Nephron progenitor cell (in vitro differentiated cells): ENCODE data around the gene SAPCD1.

ENCODE experiments used
- DNase-seq: peaks from one replicate; pipeline ENCODE4 v3.0.0; 2021
- H3K27ac Mint-ChIP-seq: 2 replicates; pipeline ENCODE4 v1.8.0; 2021; ENCODE audit warnings: mild to moderate bottlenecking, moderate library complexity, mixed read lengths
- H3K27me3 Mint-ChIP-seq: 2 replicates; pipeline ENCODE4 v1.8.0; 2021; ENCODE audit warnings: mild to moderate bottlenecking, low read depth, mixed read lengths; ENCODE audit not compliant: poor library complexity
- H3K36me3 Mint-ChIP-seq: 2 replicates; pipeline ENCODE4 v1.8.0; 2021; ENCODE audit warnings: low read depth, mixed read lengths
- H3K4me1 Mint-ChIP-seq: 2 replicates; pipeline ENCODE4 v1.8.0; 2021; ENCODE audit warnings: mixed read lengths
- H3K4me3 Mint-ChIP-seq: 2 replicates; pipeline ENCODE4 v1.8.0; 2021; ENCODE audit warnings: mild to moderate bottlenecking, moderate library complexity, mixed read lengths
- H3K9me3 Mint-ChIP-seq: 2 replicates; pipeline ENCODE4 v1.8.0; 2021; ENCODE audit warnings: mild to moderate bottlenecking, moderate library complexity, mixed read lengths
- TF ChIP-seq, protein P1 (sequence below): fragments of 200-600 bp; sonication (generic); IDR thresholded peaks from 2 replicates; pipeline ENCODE4 v1.5.0; 2021; ENCODE audit warnings: antibody characterized with exemption

SAPCD1 gene

DNA sequence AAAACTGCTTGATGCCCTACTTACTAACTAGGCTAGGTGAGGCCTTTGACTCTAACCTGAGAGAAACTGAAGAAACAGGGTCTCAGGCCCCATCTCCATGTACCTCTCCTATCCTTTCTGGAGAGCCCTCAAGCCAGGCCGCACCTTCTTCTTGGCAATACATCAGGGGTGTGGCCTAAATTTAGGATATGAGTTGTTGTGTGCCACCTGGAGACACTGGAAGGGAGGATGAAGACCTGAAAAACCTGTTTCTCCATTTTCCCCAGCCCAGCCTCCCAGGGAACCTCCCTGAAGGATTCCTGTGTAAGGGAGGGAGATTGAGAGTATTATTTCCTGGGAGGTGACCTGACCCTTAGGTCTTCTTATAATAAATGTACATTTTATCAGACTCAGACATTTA is 44.2 kb upstream of the SAPCD1 start:
- no peaks in the 10 kb centered on the region for H3K27me3 Mint-ChIP-seq
- H3K4me1 Mint-ChIP-seq, result peaks cover 45% of the 10 kb centered on the region
- H3K4me3 Mint-ChIP-seq, result no peak overlapping the region
- DNase-seq, result no peak
- H3K27ac Mint-ChIP-seq, result no peak overlapping the region
- H3K9me3 Mint-ChIP-seq, result no peaks in the 10 kb centered on the region
- TF ChIP-seq, protein P1, sequence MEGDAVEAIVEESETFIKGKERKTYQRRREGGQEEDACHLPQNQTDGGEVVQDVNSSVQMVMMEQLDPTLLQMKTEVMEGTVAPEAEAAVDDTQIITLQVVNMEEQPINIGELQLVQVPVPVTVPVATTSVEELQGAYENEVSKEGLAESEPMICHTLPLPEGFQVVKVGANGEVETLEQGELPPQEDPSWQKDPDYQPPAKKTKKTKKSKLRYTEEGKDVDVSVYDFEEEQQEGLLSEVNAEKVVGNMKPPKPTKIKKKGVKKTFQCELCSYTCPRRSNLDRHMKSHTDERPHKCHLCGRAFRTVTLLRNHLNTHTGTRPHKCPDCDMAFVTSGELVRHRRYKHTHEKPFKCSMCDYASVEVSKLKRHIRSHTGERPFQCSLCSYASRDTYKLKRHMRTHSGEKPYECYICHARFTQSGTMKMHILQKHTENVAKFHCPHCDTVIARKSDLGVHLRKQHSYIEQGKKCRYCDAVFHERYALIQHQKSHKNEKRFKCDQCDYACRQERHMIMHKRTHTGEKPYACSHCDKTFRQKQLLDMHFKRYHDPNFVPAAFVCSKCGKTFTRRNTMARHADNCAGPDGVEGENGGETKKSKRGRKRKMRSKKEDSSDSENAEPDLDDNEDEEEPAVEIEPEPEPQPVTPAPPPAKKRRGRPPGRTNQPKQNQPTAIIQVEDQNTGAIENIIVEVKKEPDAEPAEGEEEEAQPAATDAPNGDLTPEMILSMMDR, result no peak
- no peaks in the 10 kb centered on the region for H3K36me3 Mint-ChIP-seq

GRCh38 chr6:31719001-31719400 is 43.5 kb upstream of the SAPCD1 start:
- TF ChIP-seq, protein P1, result no peak
- Mint-ChIP-seq H3K36me3 (peaks cover 2% of the 10 kb centered on the region), H3K27ac (peak overlapping the region; percentile 3), H3K4me1 (peaks cover 40% of the 10 kb centered on the region), H3K27me3 (no peaks in the 10 kb centered on the region), H3K4me3 (no peak overlapping the region), H3K9me3 (no peaks in the 10 kb centered on the region)
- DNase-seq, result no peak

DNA sequence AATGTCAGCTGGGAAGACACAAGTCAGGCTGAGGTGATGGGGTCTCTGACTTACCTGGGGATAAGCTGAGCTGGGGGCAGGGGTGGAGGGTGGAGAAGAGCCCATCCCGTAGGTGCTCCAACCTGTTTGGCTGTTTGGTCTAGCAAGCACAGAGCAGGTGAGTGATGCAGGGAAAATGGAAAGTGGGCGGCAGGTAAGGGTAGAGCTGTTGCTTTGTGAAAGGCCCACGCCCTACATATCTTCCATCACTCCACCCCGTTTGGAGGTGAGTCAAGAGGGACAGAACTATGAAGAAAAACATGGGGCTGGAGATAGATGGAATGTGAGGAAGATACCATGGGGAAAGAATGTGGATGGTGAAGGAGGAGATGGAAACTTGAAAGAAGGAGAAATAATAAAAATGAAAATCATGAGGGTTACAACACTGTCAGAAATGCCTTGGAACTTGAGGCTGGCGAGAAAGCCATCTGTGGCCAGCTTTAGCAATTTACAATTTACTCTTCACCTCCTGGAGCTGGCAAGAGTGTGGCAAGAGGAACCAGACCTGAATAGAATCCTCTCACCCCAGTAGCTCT is 42.2 kb upstream of the SAPCD1 start:
- H3K27ac Mint-ChIP-seq, result no peak overlapping the region
- H3K4me3 Mint-ChIP-seq, result no peak overlapping the region
- no peaks in the 10 kb centered on the region for H3K9me3 Mint-ChIP-seq
- DNase-seq, result no peak
- TF ChIP-seq, protein P1, result no peak
- H3K27me3 Mint-ChIP-seq, result no peaks in the 10 kb centered on the region
- peaks cover 33% of the 10 kb centered on the region for H3K4me1 Mint-ChIP-seq
- peaks cover 12% of the 10 kb centered on the region for H3K36me3 Mint-ChIP-seq

DNA sequence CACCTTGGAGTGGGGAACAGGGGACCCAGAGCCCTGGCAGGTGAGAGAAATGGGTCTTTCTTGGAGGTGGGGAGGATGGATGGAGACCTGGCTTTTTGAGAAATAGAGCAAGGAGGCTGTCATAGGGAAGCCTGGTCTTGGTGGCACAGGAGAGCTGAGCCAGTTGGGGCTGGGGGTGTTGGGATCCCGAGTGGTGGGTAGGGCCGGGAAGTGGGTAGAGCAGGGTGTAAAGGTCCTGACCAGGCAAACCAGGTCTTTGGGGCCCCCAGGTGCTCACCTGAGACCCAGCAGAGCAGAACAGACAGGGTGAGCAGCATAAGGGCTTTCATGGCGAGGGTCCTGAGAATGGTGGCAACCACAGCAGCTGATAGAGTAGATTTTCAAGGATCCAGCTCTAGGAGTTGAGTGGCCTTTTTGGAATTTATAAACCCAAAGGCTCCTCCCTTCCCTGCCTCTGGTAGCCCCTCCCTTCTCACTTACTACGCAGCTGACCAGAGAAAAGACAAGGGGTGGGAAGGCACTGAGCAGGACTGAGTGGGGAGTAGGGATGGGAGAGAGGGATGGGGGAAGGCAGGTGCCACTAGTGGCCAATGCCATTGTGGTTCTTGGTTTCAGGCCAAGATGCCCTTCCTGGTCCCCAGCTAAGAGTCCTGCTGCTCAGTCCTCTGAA is 41.0 kb upstream of the SAPCD1 start, which contains the start of gene LY6G6C:
Gene LY6G6C (minus strand): TSS at position 396 of the 670 bp plus-strand sequence. CDS start 67 bp downstream, at position 329.
- Mint-ChIP-seq H3K36me3 (peaks cover 24% of the 10 kb centered on the region), H3K9me3 (no peaks in the 10 kb centered on the region), H3K4me1 (peaks cover 31% of the 10 kb centered on the region), H3K27ac (no peak within 1 kb of the TSS), H3K27me3 (no peaks in the 10 kb centered on the region), H3K4me3 (no peak within 1 kb of the TSS)
- no peak for DNase-seq
- TF ChIP-seq, protein P1, result no peak

DNA sequence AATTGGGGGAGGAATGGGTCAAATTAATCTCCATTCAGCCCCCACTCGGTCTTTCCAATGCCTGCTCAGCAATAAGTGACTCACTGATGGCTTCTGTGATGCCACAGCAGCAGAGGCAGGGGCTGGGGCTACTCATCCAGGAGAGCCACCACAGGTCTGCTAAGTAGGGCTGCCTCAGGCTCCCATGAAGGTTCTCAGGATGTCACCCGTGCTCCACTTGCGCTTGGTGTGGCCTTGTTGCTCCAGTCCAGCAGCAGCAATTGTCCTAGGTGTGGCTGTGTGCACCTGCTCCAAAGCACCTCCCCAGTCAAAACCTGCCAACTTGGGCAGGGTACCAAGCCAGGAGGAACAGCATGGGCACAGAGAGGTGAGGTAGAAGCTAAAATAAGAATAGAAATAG is 40.3 kb upstream of the SAPCD1 start:
- H3K4me3 Mint-ChIP-seq, result no peak overlapping the region
- no peaks in the 10 kb centered on the region for H3K27me3 Mint-ChIP-seq
- peaks cover 35% of the 10 kb centered on the region for H3K4me1 Mint-ChIP-seq
- TF ChIP-seq, protein P1, result no peak
- peaks cover 30% of the 10 kb centered on the region for H3K36me3 Mint-ChIP-seq
- no peak overlapping the region for H3K27ac Mint-ChIP-seq
- no peak for DNase-seq
- no peaks in the 10 kb centered on the region for H3K9me3 Mint-ChIP-seq
